Suprapubic skin (tissue), 4 donors: ENCODE measurements around the gene TANGO6.

Source experiments
- EP300 ChIP-seq: sonication (generic); formaldehyde crosslinking; IDR thresholded peaks from one replicate; pipeline ENCODE4 v1.6.1; 2017; ENCODE audit warnings: antibody characterized with exemption
- POLR2A ChIP-seq, 2 donors: fragments of 450-650 bp; IDR thresholded peaks; one replicate each; pipeline ENCODE4 v1.6.1; 2017; ENCODE audit warnings: antibody characterized with exemption in 2 of 2, mild to moderate bottlenecking in 2 of 2, moderate library complexity in 2 of 2
- POLR2AphosphoS5 ChIP-seq, 3 donors: sonication (generic); formaldehyde crosslinking; IDR thresholded peaks; one replicate each; pipeline ENCODE4 v1.6.1; 2017; ENCODE audit warnings: antibody characterized with exemption in 3 of 3

GRCh38 chr16:69132424-69133252 is 289.3 kb downstream of the TANGO6 start, which contains the start of the genes CHTF8 and UTP4:
- TF ChIP-seq POLR2AphosphoS5 (IDR thresholded peaks at IDR 0.05), result peak; percentile 74 to 91 (median 78)
- peak; percentile 94 to 99 for TF ChIP-seq POLR2A (IDR thresholded peaks at IDR 0.05)
- TF ChIP-seq EP300, result no peak
